Measurements from ENCODE around the gene AARS2. TPM values are rescaled to one million over a fixed set of nuclear protein-coding genes. Genes with fewer than 3 reads are reported as not detected.

The AARS2 gene
- total RNA-seq, 1 experiment from 2014 or later: 6.1 TPM

- no peak for DNase-seq
- Histone ChIP-seq H3K36me3 (ENCODE audit: insufficient read depth, low read length) (no peaks in the 10 kb centered on the region), H3K79me2 (ENCODE audit: low read length) (no peaks in the 10 kb centered on the region), H3K4me2 (ENCODE audit: low read depth, low read length, poor library complexity, severe bottlenecking) (no peak overlapping the region), H3K4me1 (ENCODE audit: low read length) (no peaks in the 10 kb centered on the region), H4K20me1 (ENCODE audit: insufficient read depth, low read depth, low read length) (no peaks in the 10 kb centered on the region), H3K9me3 (ENCODE audit: low read length) (no peaks in the 10 kb centered on the region), H3K27me3 (ENCODE audit: low read length) (no peaks in the 10 kb centered on the region), H2AFZ (ENCODE audit: low read length) (no peak overlapping the region), H3K4me3 (ENCODE audit: low read length) (no peak overlapping the region), H3K9ac (ENCODE audit: low read length) (no peak overlapping the region), H3K27ac (ENCODE audit: low read length) (no peak overlapping the region), H3K9me2 (replicated peaks; ENCODE audit: insufficient read depth, low read length) (no peaks in the 10 kb centered on the region)
Measured at GRCh38 chr6:44302856-44303255, 10.3 kb downstream of the AARS2 start.

- Histone ChIP-seq H3K4me1 (ENCODE audit: low read length) (no peaks in the 10 kb centered on the region), H2AFZ (ENCODE audit: low read length) (no peak overlapping the region), H3K36me3 (ENCODE audit: insufficient read depth, low read length) (no peaks in the 10 kb centered on the region), H3K9me2 (replicated peaks; ENCODE audit: insufficient read depth, low read length) (no peaks in the 10 kb centered on the region), H3K79me2 (ENCODE audit: low read length) (no peaks in the 10 kb centered on the region), H3K27me3 (ENCODE audit: low read length) (no peaks in the 10 kb centered on the region), H3K27ac (ENCODE audit: low read length) (no peak overlapping the region), H3K9ac (ENCODE audit: low read length) (no peak overlapping the region), H3K9me3 (ENCODE audit: low read length) (no peaks in the 10 kb centered on the region), H3K4me3 (ENCODE audit: low read length) (no peak overlapping the region), H3K4me2 (ENCODE audit: low read depth, low read length, poor library complexity, severe bottlenecking) (no peak overlapping the region), H4K20me1 (ENCODE audit: insufficient read depth, low read depth, low read length) (no peaks in the 10 kb centered on the region)
- no peak for DNase-seq
Measured at GRCh38 chr6:44301782-44302564, 11.2 kb downstream of the AARS2 start.

- Histone ChIP-seq H3K27ac (ENCODE audit: low read length) (no peak overlapping the region), H2AFZ (ENCODE audit: low read length) (no peak overlapping the region), H4K20me1 (ENCODE audit: insufficient read depth, low read depth, low read length) (0 out of 2 replicates have a peak, but pooled peaks cover 1% of the 10 kb centered on the region), H3K4me1 (ENCODE audit: low read length) (no peaks in the 10 kb centered on the region), H3K9me2 (replicated peaks; ENCODE audit: insufficient read depth, low read length) (no peaks in the 10 kb centered on the region), H3K4me3 (ENCODE audit: low read length) (no peak overlapping the region), H3K9me3 (ENCODE audit: low read length) (no peaks in the 10 kb centered on the region), H3K79me2 (ENCODE audit: low read length) (no peaks in the 10 kb centered on the region), H3K36me3 (ENCODE audit: insufficient read depth, low read length) (no peaks in the 10 kb centered on the region), H3K4me2 (ENCODE audit: low read depth, low read length, poor library complexity, severe bottlenecking) (no peak overlapping the region), H3K9ac (ENCODE audit: low read length) (no peak overlapping the region), H3K27me3 (ENCODE audit: low read length) (no peaks in the 10 kb centered on the region)
- no peak for DNase-seq
Measured at GRCh38 chr6:44301106-44301505, 12.0 kb downstream of the AARS2 start.

- Histone ChIP-seq H4K20me1 (ENCODE audit: insufficient read depth, low read depth, low read length) (0 out of 2 replicates have a peak, but pooled peaks cover 4% of the 10 kb centered on the region), H3K79me2 (ENCODE audit: low read length) (no peaks in the 10 kb centered on the region), H3K4me1 (ENCODE audit: low read length) (no peaks in the 10 kb centered on the region), H2AFZ (ENCODE audit: low read length) (no peak overlapping the region), H3K4me2 (ENCODE audit: low read depth, low read length, poor library complexity, severe bottlenecking) (no peak overlapping the region), H3K27me3 (ENCODE audit: low read length) (no peaks in the 10 kb centered on the region), H3K9me2 (replicated peaks; ENCODE audit: insufficient read depth, low read length) (no peaks in the 10 kb centered on the region), H3K36me3 (ENCODE audit: insufficient read depth, low read length) (no peaks in the 10 kb centered on the region), H3K4me3 (ENCODE audit: low read length) (no peak overlapping the region), H3K27ac (ENCODE audit: low read length) (no peak overlapping the region), H3K9ac (ENCODE audit: low read length) (no peak overlapping the region), H3K9me3 (ENCODE audit: low read length) (no peaks in the 10 kb centered on the region)
- DNase-seq: no peak
Measured at GRCh38 chr6:44300292-44300823, 12.8 kb downstream of the AARS2 start.

GRCh38 chr6:44298864-44299263 is 14.3 kb downstream of the AARS2 start:
- DNase-seq: no peak
- no peaks in the 10 kb centered on the region for H3K9me3 ChIP-seq (ENCODE audit: low read length)
- H3K4me2 ChIP-seq (ENCODE audit: low read depth, low read length, poor library complexity, severe bottlenecking): no peak overlapping the region
- no peak overlapping the region for H3K4me3 ChIP-seq (ENCODE audit: low read length)
- H2AFZ ChIP-seq (ENCODE audit: low read length): no peak overlapping the region
- H3K27ac ChIP-seq (ENCODE audit: low read length): no peak overlapping the region
- H3K79me2 ChIP-seq (ENCODE audit: low read length): no peaks in the 10 kb centered on the region
- no peaks in the 10 kb centered on the region for H3K36me3 ChIP-seq (ENCODE audit: insufficient read depth, low read length)
- H3K4me1 ChIP-seq (ENCODE audit: low read length): no peaks in the 10 kb centered on the region
- H3K27me3 ChIP-seq (ENCODE audit: low read length): no peaks in the 10 kb centered on the region
- H3K9me2 ChIP-seq (replicated peaks; ENCODE audit: insufficient read depth, low read length): no peaks in the 10 kb centered on the region
- H4K20me1 ChIP-seq (ENCODE audit: insufficient read depth, low read depth, low read length): 0 out of 2 replicates have a peak, but pooled peaks cover 4% of the 10 kb centered on the region
- no peak overlapping the region for H3K9ac ChIP-seq (ENCODE audit: low read length)

- Histone ChIP-seq H3K36me3 (ENCODE audit: insufficient read depth, low read length) (no peaks in the 10 kb centered on the region), H3K79me2 (ENCODE audit: low read length) (no peaks in the 10 kb centered on the region), H3K9me2 (replicated peaks; ENCODE audit: insufficient read depth, low read length) (no peaks in the 10 kb centered on the region), H3K4me2 (ENCODE audit: low read depth, low read length, poor library complexity, severe bottlenecking) (no peak overlapping the region), H4K20me1 (ENCODE audit: insufficient read depth, low read depth, low read length) (0 out of 2 replicates have a peak, but pooled peaks cover 4% of the 10 kb centered on the region), H3K27ac (ENCODE audit: low read length) (no peak overlapping the region), H3K4me1 (ENCODE audit: low read length) (no peaks in the 10 kb centered on the region), H3K27me3 (ENCODE audit: low read length) (no peaks in the 10 kb centered on the region), H2AFZ (ENCODE audit: low read length) (no peak overlapping the region), H3K4me3 (ENCODE audit: low read length) (no peak overlapping the region), H3K9ac (ENCODE audit: low read length) (no peak overlapping the region), H3K9me3 (ENCODE audit: low read length) (no peaks in the 10 kb centered on the region)
- no peak for DNase-seq
Measured at GRCh38 chr6:44298055-44298803, 14.9 kb downstream of the AARS2 start.

GRCh38 chr6:44297063-44298038 is 15.8 kb downstream of the AARS2 start:
- Histone ChIP-seq H3K36me3 (ENCODE audit: insufficient read depth, low read length) (no peaks in the 10 kb centered on the region), H3K27ac (ENCODE audit: low read length) (no peak overlapping the region), H3K27me3 (ENCODE audit: low read length) (no peaks in the 10 kb centered on the region), H3K9me2 (replicated peaks; ENCODE audit: insufficient read depth, low read length) (no peaks in the 10 kb centered on the region), H3K9me3 (ENCODE audit: low read length) (no peaks in the 10 kb centered on the region), H4K20me1 (ENCODE audit: insufficient read depth, low read depth, low read length) (0 out of 2 replicates have a peak, but pooled peaks cover 4% of the 10 kb centered on the region), H3K4me2 (ENCODE audit: low read depth, low read length, poor library complexity, severe bottlenecking) (no peak overlapping the region), H3K4me3 (ENCODE audit: low read length) (no peak overlapping the region), H2AFZ (ENCODE audit: low read length) (no peak overlapping the region), H3K79me2 (ENCODE audit: low read length) (no peaks in the 10 kb centered on the region), H3K4me1 (ENCODE audit: low read length) (no peaks in the 10 kb centered on the region), H3K9ac (ENCODE audit: low read length) (no peak overlapping the region)
- DNase-seq: no peak
